Thyroid gland (tissue), 4 donors: ENCODE data around the gene CAMTA1. TPM values are rescaled to one million over a fixed set of nuclear protein-coding genes. Genes with fewer than 3 reads are reported as not detected.

Source experiments
- DNase-seq, 2 donors: peaks; one replicate each; pipeline ENCODE4 v3.0.0-alpha.2; 2019
- H3K27ac ChIP-seq, 3 donors: fragments of 200-600 bp; sonication (generic); 1 replicate in 2 of 3; 2 replicates in 1 of 3; pipeline ENCODE4 v1.5.1; 2016 to 2019; ENCODE audit warnings: mild to moderate bottlenecking in 1 of 3, moderate library complexity in 1 of 3
- H3K27me3 ChIP-seq: fragments of 200-600 bp; sonication (generic); one replicate; pipeline ENCODE4 v1.5.1; 2019
- H3K36me3 ChIP-seq, 2 donors: fragments of 200-600 bp; sonication (generic); one replicate each; pipeline ENCODE4 v1.5.1; 2016 to 2019
- H3K4me1 ChIP-seq, 2 donors: fragments of 200-600 bp; sonication (generic); one replicate each; pipeline ENCODE4 v1.5.1; 2017 to 2019
- H3K4me3 ChIP-seq, 3 donors: fragments of 200-600 bp; sonication (generic); replicated peaks in 1 of 3; 1 replicate in 2 of 3; 2 replicates in 1 of 3; pipeline ENCODE4 v1.5.1; 2016; ENCODE audit warnings: mild to moderate bottlenecking in 1 of 3
- H3K9me3 ChIP-seq: fragments of 200-600 bp; sonication (generic); one replicate; pipeline ENCODE4 v1.5.1; 2017
- CTCF ChIP-seq, 6 experiments: fragments of 200-600 bp in 3 of 6; fragments of 450-650 bp in 3 of 6; sonication (generic) in 3 of 6; IDR thresholded peaks; one replicate each; pipeline ENCODE4 v1.5.1; 2016 to 2019; ENCODE audit warnings: antibody characterized with exemption in 6 of 6, mild to moderate bottlenecking in 2 of 6, inconsistent platforms in 1 of 6, moderate library complexity in 1 of 6
- POLR2A ChIP-seq, 2 donors: fragments of 450-650 bp; IDR thresholded peaks; one replicate each; pipeline ENCODE4 v1.6.1; 2017; ENCODE audit warnings: antibody characterized with exemption in 2 of 2, mild to moderate bottlenecking in 2 of 2, moderate library complexity in 1 of 2
- WGBS, 2 donors: methylation state at CpG; one replicate each; pipeline ENCODE4 v1.1.5; 2017; 5-methylcytosine and 5-hydroxymethylcytosine counted together
- intact Hi-C: fragments of 100-400 bp; cut with DNase I; formaldehyde crosslinking; loops from one replicate; pipeline ENCODE4 v1.15.1; 2023
- total RNA-seq, 4 donors: library from RNA; depleted of rRNA; stranded (reverse); fragments of >200 nt; gene quantifications; one replicate each; pipeline ENCODE4 v1.2.3, GENCODE V29; 2016

Gene CAMTA1
- total RNA-seq, 4 donors from 2014 or later: 63.9 to 124 (median 101) TPM

DNA sequence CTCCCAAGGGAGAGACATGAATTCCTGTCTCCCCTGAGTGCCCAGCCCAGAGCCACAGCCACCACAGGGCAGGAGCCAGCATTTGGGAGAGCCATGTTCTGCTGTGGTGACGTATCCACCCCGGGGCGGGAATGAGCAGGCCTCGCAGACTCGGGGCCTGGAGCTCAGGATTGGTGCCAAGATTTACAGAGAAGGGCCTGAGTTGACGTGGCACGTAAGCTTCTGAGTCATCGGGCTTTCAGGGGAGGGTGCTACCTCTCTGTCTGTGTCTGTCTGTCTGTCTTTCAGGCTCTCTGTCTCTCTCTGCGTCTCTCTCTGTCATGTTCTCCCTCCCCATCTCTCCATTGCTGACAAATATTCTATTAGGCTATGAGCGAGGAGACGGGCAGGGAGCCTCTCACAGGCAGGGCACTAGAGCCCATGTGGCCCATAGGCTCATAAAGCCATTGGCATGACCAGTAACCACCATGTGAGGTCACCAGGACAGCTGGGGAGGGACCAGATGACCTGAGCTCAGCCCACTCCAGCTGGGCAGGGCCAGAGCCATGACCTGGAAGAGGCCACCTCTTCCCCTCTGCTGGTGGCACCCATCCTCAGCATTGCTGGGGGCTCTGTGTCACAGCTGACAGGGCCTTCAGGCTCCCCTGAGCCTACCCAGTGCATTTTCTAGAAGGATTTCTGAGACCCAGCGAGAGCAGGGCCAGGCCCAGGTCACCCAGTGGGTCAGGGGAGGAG lies 685.8 kb downstream of the CAMTA1 start:
- peak overlapping the region; percentile 92 to 97 (median 93) for H3K27ac ChIP-seq
- 38 to 40% methylated on average over 11 to 12 of the region's 12 CpGs for WGBS, 2 donors
- peaks cover 28 to 44% of the 10 kb centered on the region in 2 donors for H3K4me1 ChIP-seq
- no peaks in the 10 kb centered on the region for H3K36me3 ChIP-seq
- peak in 1 of 2 donors; percentile 12 for TF ChIP-seq POLR2A (IDR thresholded peaks at IDR 0.05)
- no peak for TF ChIP-seq CTCF (IDR thresholded peaks at IDR 0.05)
- H3K9me3 ChIP-seq: no peaks in the 10 kb centered on the region
- intact Hi-C loops: no loop called here
- no peak overlapping the region for H3K4me3 ChIP-seq
- no peaks in the 10 kb centered on the region for H3K27me3 ChIP-seq
- peak; percentile 88 to 89 for DNase-seq

GRCh38 chr1:7471836-7472235 lies 686.6 kb downstream of the CAMTA1 start:
- Histone ChIP-seq H3K4me3 (no peak overlapping the region), H3K36me3 (no peaks in the 10 kb centered on the region), H3K4me1 (peaks cover 28 to 44% of the 10 kb centered on the region in 2 donors), H3K27ac (peak overlapping the region; percentile 92 to 97 (median 93)), H3K27me3 (no peaks in the 10 kb centered on the region), H3K9me3 (no peaks in the 10 kb centered on the region)
- TF ChIP-seq POLR2A (IDR thresholded peaks at IDR 0.05) (no peak), CTCF (IDR thresholded peaks at IDR 0.05) (no peak)
- intact Hi-C loops: no loop called here
- peak; percentile 82 to 85 for DNase-seq
- WGBS, 2 donors: 20 to 28% methylated on average over 10 of the region's 14 CpGs

DNA sequence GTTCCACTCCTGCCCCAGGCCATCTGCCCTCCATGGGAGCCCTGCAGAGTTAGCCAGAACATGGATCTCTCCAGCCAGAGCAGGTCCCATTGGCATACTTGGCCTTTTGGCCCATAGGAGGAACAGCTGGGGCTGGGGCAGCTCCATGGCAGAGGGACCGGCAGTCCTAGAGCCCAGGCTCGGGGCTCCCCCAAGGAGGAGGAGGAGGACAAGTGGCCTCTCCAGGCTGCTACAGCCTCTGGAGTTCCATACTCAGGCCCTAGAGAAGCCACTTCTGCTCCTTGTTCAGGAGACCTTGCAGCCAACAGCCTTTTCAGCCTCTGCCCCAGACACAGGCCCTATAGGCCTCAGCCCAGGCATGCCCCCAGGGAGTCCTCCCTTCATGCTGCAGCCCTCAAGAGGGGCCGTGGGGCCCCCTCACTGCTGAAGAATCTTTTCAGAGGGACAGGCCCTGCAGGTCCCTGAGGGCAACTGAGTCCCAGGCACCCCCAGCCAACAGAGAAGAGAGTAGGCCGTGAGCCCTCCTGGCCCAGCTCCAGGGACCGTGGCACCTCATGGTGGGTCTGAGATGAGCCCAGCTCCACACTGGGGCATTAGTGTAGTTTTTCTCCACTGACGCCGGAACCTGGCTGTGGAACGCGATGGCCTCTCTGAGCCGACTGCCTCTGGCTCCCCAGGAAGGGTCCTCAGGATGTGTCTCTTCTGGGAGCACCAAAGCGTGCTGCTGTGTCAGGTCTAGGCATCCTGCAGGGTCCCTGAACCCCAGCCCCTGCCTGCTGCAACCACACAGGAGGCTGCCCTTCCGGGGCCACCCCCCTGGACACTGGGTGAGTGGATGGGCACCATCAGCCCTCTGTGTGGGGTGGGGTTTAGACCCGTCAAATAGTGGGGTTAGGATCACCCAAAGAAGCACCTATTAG lies 688.2 kb downstream of the CAMTA1 start:
- WGBS, 2 donors: 86 to 89% methylated on average over 9 to 11 of the region's 13 CpGs
- Histone ChIP-seq H3K27me3 (no peaks in the 10 kb centered on the region), H3K27ac (peak overlapping the region in 1 of 3 donors; percentile 7), H3K4me1 (peaks cover 28 to 44% of the 10 kb centered on the region in 2 donors), H3K9me3 (no peaks in the 10 kb centered on the region), H3K36me3 (no peaks in the 10 kb centered on the region), H3K4me3 (no peak overlapping the region)
- DNase-seq: peak; percentile 35 to 69
- TF ChIP-seq POLR2A (IDR thresholded peaks at IDR 0.05): no peak
- TF ChIP-seq CTCF (IDR thresholded peaks at IDR 0.05): no peak
- intact Hi-C loops: no loop called here

DNA sequence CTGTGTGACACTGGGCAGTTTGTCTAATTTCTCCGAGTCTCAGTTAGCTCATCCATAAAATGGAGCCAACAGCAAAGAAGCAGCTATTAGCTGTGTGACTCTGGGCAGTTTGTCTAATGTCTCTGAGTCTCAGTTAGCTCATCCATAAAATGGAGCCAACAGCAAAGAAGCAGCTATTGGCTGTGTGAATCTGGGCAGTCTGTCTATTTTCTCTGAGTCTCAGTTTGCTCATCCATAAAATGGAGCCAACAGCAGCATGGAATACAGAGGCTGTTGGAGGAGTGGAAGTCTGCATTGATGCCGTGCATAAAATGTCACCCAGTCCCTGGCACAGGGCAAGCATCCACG lies 688.9 kb downstream of the CAMTA1 start:
- H3K4me3 ChIP-seq: no peak overlapping the region
- H3K27me3 ChIP-seq: no peaks in the 10 kb centered on the region
- no peak for TF ChIP-seq POLR2A (IDR thresholded peaks at IDR 0.05)
- TF ChIP-seq CTCF (IDR thresholded peaks at IDR 0.05): no peak
- no peaks in the 10 kb centered on the region for H3K36me3 ChIP-seq
- H3K9me3 ChIP-seq: no peaks in the 10 kb centered on the region
- intact Hi-C loops: no loop called here
- no peak overlapping the region for H3K27ac ChIP-seq
- 93% methylated on average over 3 of the region's 3 CpGs for WGBS, 2 donors
- no peak for DNase-seq
- H3K4me1 ChIP-seq: peaks cover 28 to 42% of the 10 kb centered on the region in 2 donors
